Measurements from ENCODE around the gene MIPEP.

- TF ChIP-seq CTCF (IDR thresholded peaks at IDR 0.05 in 2 of 3, conservative IDR thresholded peaks at IDR 0.05 in 1 of 3; ENCODE audit: control insufficient read depth in 2 of 3, extremely low read depth in 1 of 3, insufficient read depth in 1 of 3, low read depth in 3 of 3, low read length in 3 of 3): no peak
- TF ChIP-seq REST (IDR thresholded peaks at IDR 0.05; ENCODE audit: low read depth, low read length): no peak
Observed at GRCh38 chr13:23752111-23753001, 136.8 kb downstream of the MIPEP start.

Measured in GM12878 (cell line).